ENCODE measurements around the gene SLC6A18.
"Not testable (repeated sequence)": the region's sequence is repeated elsewhere in the genome, so short reads cannot be mapped to it uniquely, and the experiment has no call there.

SLC6A18 gene

GRCh38 chr5:1259806-1260480 lies 34.8 kb downstream of the SLC6A18 start:
- DNase-seq = no peak

- no peak for DNase-seq
Observed at GRCh38 chr5:1261643-1262042, 36.5 kb downstream of the SLC6A18 start.

- no peak for DNase-seq
Observed at GRCh38 chr5:1262381-1262780, 37.2 kb downstream of the SLC6A18 start.

- no peak for DNase-seq
Observed at GRCh38 chr5:1264211-1264610, 39.0 kb downstream of the SLC6A18 start.

GRCh38 chr5:1265026-1265425 lies 39.8 kb downstream of the SLC6A18 start:
- no peak for DNase-seq

GRCh38 chr5:1265461-1266455 lies 40.6 kb downstream of the SLC6A18 start:
- no peak for DNase-seq

GRCh38 chr5:1266791-1267190 lies 41.6 kb downstream of the SLC6A18 start:
- no peak for DNase-seq

- DNase-seq = not testable (repeated sequence)
Observed at GRCh38 chr5:1267464-1267863, 42.3 kb downstream of the SLC6A18 start.

GRCh38 chr5:1268056-1268455 lies 42.9 kb downstream of the SLC6A18 start:
- DNase-seq = no peak

GRCh38 chr5:1268666-1269065 lies 43.5 kb downstream of the SLC6A18 start:
- no peak for DNase-seq

GRCh38 chr5:1270426-1270825 lies 45.2 kb downstream of the SLC6A18 start:
- no peak for DNase-seq

- no peak for DNase-seq
Observed at GRCh38 chr5:1270933-1271914, 46.0 kb downstream of the SLC6A18 start.

GRCh38 chr5:1272201-1272600 lies 47.0 kb downstream of the SLC6A18 start:
- DNase-seq = no peak

GRCh38 chr5:1273745-1274144 lies 48.6 kb downstream of the SLC6A18 start:
- no peak for DNase-seq

- DNase-seq = no peak
Observed at GRCh38 chr5:1274471-1274870, 49.3 kb downstream of the SLC6A18 start.

- not testable (repeated sequence) for DNase-seq
Observed at GRCh38 chr5:1275397-1276391, 50.5 kb downstream of the SLC6A18 start.

- no peak for DNase-seq
Observed at GRCh38 chr5:1276930-1277329, 51.7 kb downstream of the SLC6A18 start.

- DNase-seq = no peak
Observed at GRCh38 chr5:1277331-1277730, 52.1 kb downstream of the SLC6A18 start.

GRCh38 chr5:1277781-1278180 lies 52.6 kb downstream of the SLC6A18 start:
- DNase-seq = no peak

- DNase-seq = no peak
Observed at GRCh38 chr5:1278216-1278615, 53.0 kb downstream of the SLC6A18 start.

- DNase-seq = no peak
Observed at GRCh38 chr5:1278656-1279442, 53.7 kb downstream of the SLC6A18 start.
